NCI-H2107 (cell line): ENCODE measurements around the gene RPS17.

ENCODE experiments used
- DNase-seq: peaks from one replicate; lab custom pipeline; 2025; lab: John Stamatoyannopoulos, UW

Gene RPS17

GRCh38 chr15:82540055-82540983 is at the start of gene RPS17:
Gene RPS17, minus strand, starts transcription at chr15:82540457. Its CDS starts 29 bp downstream, at chr15:82540428.
- no peak for DNase-seq

GRCh38 chr15:82587805-82588204 is 47.5 kb upstream of the RPS17 start:
- no peak for DNase-seq

- DNase-seq = no peak
Measured at GRCh38 chr15:82585072-82585471, 44.8 kb upstream of the RPS17 start.

- DNase-seq = no peak
Measured at GRCh38 chr15:82580713-82581112, 40.5 kb upstream of the RPS17 start.

- no peak for DNase-seq
Measured at GRCh38 chr15:82575335-82575734, 35.1 kb upstream of the RPS17 start.

- DNase-seq = no peak
Measured at GRCh38 chr15:82572986-82573385, 32.7 kb upstream of the RPS17 start.

GRCh38 chr15:82572311-82572710 is 32.1 kb upstream of the RPS17 start:
- DNase-seq = no peak

GRCh38 chr15:82571722-82572222 is 31.5 kb upstream of the RPS17 start:
- no peak for DNase-seq

GRCh38 chr15:82570721-82571508 is 30.7 kb upstream of the RPS17 start:
- no peak for DNase-seq

- no peak for DNase-seq
Measured at GRCh38 chr15:82569834-82570233, 29.6 kb upstream of the RPS17 start.

GRCh38 chr15:82568986-82569385 is 28.7 kb upstream of the RPS17 start:
- DNase-seq = no peak

- no peak for DNase-seq
Measured at GRCh38 chr15:82567661-82568060, 27.4 kb upstream of the RPS17 start.

- DNase-seq = no peak
Measured at GRCh38 chr15:82566690-82567089, 26.4 kb upstream of the RPS17 start.

- DNase-seq = no peak
Measured at GRCh38 chr15:82558502-82558901, 18.2 kb upstream of the RPS17 start.

GRCh38 chr15:82556315-82557035 is 16.2 kb upstream of the RPS17 start:
- DNase-seq = no peak

- DNase-seq = no peak
Measured at GRCh38 chr15:82554849-82555248, 14.6 kb upstream of the RPS17 start.

- DNase-seq = no peak
Measured at GRCh38 chr15:82554351-82554750, 14.1 kb upstream of the RPS17 start.

GRCh38 chr15:82553846-82554245 is 13.6 kb upstream of the RPS17 start:
- no peak for DNase-seq

- no peak for DNase-seq
Measured at GRCh38 chr15:82552861-82553260, 12.6 kb upstream of the RPS17 start.

- DNase-seq = no peak
Measured at GRCh38 chr15:82551646-82552247, 11.5 kb upstream of the RPS17 start.

- DNase-seq = no peak
Measured at GRCh38 chr15:82549199-82549665, 9.0 kb upstream of the RPS17 start.

- no peak for DNase-seq
Measured at GRCh38 chr15:82548700-82549099, 8.4 kb upstream of the RPS17 start.
